Stimulated activated memory B cell treated with anti-CD40 and anti-IgM and Interleukin-4, amounts not matched to agents 10 μg/mL and 1 μg/mL and 100 μg/mL, for 72 hours (primary cell): ENCODE measurements around the gene PBX1.

Experiments
- ATAC-seq: fragments of 150-1000 bp; cut with Tn5 transposase; 2 replicates; pipeline ENCODE4 v1.10.0; 2021
- H3K27ac Mint-ChIP-seq: one replicate; pipeline ENCODE4 v1.8.0; 2022; ENCODE audit warnings: mild to moderate bottlenecking, mixed read lengths
- H3K27me3 Mint-ChIP-seq: one replicate; pipeline ENCODE4 v1.8.0; 2022; ENCODE audit warnings: mixed read lengths
- H3K36me3 Mint-ChIP-seq: one replicate; pipeline ENCODE4 v1.8.0; 2022; ENCODE audit warnings: mixed read lengths
- H3K4me1 Mint-ChIP-seq: one replicate; pipeline ENCODE4 v1.8.0; 2022; ENCODE audit warnings: mixed read lengths
- H3K4me3 Mint-ChIP-seq: one replicate; pipeline ENCODE4 v1.8.0; 2022; ENCODE audit warnings: mild to moderate bottlenecking, moderate library complexity, mixed read lengths
- H3K9me3 Mint-ChIP-seq: one replicate; pipeline ENCODE4 v1.8.0; 2022; ENCODE audit warnings: mixed read lengths

PBX1 gene

DNA sequence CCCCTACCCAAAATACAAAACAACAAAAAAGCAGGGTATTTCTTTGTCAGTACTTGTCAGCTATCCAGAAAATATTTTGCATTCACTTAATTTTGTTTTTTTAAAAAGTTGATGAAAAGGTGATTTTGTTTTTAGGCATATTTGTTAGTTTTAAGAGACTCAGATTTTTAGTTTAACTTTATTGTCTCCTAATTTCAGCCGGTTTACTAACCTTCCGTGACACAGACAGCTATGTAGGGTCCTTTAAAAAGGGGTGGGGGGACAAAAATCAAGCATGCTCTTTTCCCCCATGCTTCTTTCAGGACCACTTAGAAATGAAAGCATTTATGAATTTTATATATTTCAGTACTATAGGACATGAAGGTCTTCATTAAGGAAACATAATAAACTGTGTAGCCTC lies 1.6 kb downstream of the PBX1 start:
- Mint-ChIP-seq H3K27ac (no peak overlapping the region), H3K4me1 (peaks cover 11% of the 10 kb centered on the region), H3K36me3 (no peaks in the 10 kb centered on the region), H3K4me3 (no peak overlapping the region), H3K9me3 (peaks cover 5% of the 10 kb centered on the region), H3K27me3 (peaks cover 34% of the 10 kb centered on the region)
- no peak for ATAC-seq

DNA sequence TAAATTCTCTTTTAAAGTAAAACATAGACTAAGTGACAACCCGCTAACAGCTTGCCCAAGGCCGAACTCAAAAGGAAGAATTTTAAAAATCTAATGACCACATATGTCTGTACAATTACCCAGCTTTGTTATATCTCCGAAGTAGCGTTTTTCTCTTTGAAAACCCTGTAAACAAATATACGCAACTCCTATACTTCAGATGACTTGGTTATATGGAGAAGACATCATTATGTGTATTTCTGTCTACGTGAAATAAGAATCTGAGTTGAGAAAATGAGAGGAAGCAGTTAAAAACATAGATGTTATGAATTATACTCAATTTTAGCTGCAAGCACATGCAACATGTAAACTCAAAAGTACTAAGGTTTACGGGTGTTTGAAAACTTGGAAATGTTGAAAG lies 2.0 kb downstream of the PBX1 start:
- Mint-ChIP-seq H3K36me3 (no peaks in the 10 kb centered on the region), H3K4me3 (no peak overlapping the region), H3K4me1 (peaks cover 11% of the 10 kb centered on the region), H3K27me3 (peaks cover 30% of the 10 kb centered on the region), H3K9me3 (peaks cover 3% of the 10 kb centered on the region), H3K27ac (no peak overlapping the region)
- ATAC-seq: no peak

DNA sequence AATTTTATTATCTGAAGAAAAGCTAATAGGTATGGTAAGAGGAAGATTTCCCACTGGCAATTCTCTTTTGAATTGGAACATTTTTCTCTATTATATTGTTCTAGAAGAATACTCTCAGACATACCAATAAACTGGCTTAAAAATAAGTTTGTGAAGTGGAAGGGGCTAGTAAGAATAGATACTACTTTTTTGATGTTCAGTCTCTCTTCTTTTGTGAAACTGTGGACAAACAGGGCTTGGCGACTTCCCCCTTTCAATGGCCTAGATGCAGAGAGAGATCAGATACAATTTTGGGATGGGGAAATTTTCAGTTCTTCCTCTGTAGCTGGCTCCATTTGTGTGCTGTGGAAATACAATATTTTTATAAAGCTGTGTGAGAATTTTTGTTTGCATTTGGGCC lies 2.5 kb downstream of the PBX1 start:
- no peaks in the 10 kb centered on the region for H3K36me3 Mint-ChIP-seq
- no peak overlapping the region for H3K27ac Mint-ChIP-seq
- peaks cover 26% of the 10 kb centered on the region for H3K27me3 Mint-ChIP-seq
- no peak overlapping the region for H3K4me3 Mint-ChIP-seq
- H3K4me1 Mint-ChIP-seq: peaks cover 11% of the 10 kb centered on the region
- peaks cover 2% of the 10 kb centered on the region for H3K9me3 Mint-ChIP-seq
- ATAC-seq: no peak

DNA sequence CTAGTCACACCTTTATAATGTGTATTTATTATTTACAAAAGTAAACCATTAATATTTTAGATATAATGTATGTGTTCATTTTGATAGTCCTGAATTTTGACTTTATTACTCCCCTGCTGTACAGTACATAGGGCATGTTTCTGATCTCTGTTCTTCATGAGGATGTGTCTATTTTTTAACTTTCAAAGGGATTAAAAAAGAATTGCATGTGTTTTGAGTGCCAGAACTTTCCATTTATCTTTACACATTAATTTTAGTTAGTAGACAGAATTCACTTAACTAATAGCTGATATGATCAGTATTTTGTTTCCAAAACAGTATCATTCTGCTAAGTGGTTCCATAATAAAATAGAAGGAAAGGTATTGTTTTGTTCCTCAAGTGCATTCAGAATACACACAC lies 3.1 kb downstream of the PBX1 start:
- no peak overlapping the region for H3K27ac Mint-ChIP-seq
- H3K9me3 Mint-ChIP-seq: no peaks in the 10 kb centered on the region
- H3K36me3 Mint-ChIP-seq: no peaks in the 10 kb centered on the region
- H3K27me3 Mint-ChIP-seq: peaks cover 24% of the 10 kb centered on the region
- no peak for ATAC-seq
- H3K4me1 Mint-ChIP-seq: peaks cover 11% of the 10 kb centered on the region
- no peak overlapping the region for H3K4me3 Mint-ChIP-seq

DNA sequence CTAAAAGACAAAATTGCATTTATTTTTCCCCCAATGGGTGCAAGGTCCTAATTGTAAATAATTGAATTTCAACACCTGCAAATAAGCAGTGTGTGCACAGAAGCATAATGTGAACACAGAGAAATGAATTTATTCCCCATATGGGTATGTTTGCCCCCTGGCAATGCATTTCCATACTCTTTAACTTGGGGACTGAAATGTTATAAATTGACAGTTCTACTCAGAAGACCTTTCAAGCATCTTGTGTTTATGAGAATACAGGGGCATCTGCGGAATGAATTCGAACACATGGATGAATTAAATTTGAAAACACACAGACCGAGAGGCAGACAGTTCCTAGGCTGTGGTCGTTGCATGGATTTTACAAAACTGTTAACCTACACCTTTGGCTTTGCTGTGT lies 3.5 kb downstream of the PBX1 start:
- Mint-ChIP-seq H3K27ac (no peak overlapping the region), H3K27me3 (peaks cover 24% of the 10 kb centered on the region), H3K4me3 (no peak overlapping the region), H3K9me3 (no peaks in the 10 kb centered on the region), H3K4me1 (peaks cover 11% of the 10 kb centered on the region), H3K36me3 (no peaks in the 10 kb centered on the region)
- no peak for ATAC-seq

DNA sequence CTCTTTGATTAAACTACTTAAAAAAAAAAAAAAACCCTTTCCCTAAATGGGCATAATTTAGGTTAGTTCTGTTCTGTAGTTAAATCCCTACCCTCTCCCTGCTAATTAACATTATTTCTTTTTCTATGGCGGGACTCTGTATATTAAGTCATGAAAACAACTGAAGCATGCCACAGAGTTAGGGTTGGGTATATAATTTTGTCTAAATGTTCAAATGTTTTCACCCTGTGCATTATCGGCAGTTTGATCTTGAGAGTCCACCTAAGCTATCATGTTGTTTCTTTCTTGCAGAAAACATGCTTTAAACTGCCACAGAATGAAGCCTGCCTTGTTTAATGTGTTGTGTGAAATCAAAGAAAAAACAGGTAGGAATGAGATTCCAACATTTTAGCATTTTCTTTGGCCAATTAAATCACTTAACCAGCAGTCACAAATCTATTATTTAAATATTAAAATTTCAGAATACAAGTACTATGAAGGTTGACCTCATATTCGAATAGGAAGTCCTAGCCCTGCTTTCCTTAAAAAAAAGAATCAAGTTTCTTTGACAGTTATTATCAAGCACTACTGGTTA lies 4.0 kb downstream of the PBX1 start:
- H3K9me3 Mint-ChIP-seq: no peaks in the 10 kb centered on the region
- H3K36me3 Mint-ChIP-seq: no peaks in the 10 kb centered on the region
- peaks cover 24% of the 10 kb centered on the region for H3K27me3 Mint-ChIP-seq
- peaks cover 11% of the 10 kb centered on the region for H3K4me1 Mint-ChIP-seq
- no peak overlapping the region for H3K4me3 Mint-ChIP-seq
- H3K27ac Mint-ChIP-seq: no peak overlapping the region
- ATAC-seq: no peak

DNA sequence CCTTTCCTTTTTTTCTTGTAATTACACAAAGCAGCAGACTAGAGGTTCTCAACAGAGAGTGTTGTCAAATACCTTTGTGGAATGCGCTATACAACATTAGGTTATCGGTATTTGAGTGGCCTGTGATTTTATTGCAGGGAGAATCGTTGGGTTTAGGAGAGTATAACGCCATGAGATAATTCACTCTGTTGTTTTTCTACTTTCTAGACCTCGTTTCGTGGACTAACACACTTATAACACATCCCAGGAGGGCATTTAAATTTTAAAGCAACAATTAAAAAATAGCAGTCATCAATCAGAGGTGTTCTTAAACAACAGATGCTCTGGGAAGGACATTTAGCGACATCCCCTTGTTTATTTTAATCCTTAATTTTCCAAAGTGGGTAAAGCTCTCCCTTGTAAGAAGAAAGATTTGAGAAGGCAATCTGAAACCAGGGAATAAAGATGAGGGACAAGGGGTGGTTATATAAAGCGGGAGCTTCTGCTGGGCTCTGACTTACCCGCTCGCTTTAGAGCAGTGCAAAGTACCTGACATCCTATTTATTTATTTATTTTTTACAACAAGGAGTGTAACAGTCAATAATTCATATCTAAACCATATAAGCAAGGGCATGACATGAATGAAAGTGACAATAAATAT lies 4.9 kb downstream of the PBX1 start:
- Mint-ChIP-seq H3K4me1 (peaks cover 6% of the 10 kb centered on the region), H3K4me3 (no peak overlapping the region), H3K36me3 (no peaks in the 10 kb centered on the region), H3K9me3 (no peaks in the 10 kb centered on the region), H3K27me3 (peaks cover 24% of the 10 kb centered on the region), H3K27ac (no peak overlapping the region)
- ATAC-seq: no peak

DNA sequence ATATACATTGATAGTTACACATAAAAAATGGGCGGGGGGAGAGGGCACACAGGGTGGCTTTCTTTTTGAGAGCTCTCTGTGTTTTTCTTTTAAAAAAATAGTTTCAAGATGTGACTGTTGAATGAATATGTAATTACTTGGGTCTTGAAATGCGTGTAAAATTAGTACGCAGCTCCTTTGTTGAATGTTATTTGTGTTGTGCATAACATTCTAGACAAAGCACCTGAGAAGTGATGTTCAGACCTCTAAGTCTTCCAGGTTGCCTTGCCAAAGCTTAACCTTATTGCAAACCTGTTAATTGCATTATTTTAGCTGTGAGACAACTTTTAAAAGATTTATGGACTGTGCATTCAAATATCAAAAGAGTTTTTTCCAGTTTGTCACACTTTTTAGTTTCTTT lies 5.4 kb downstream of the PBX1 start:
- H3K27me3 Mint-ChIP-seq: peaks cover 24% of the 10 kb centered on the region

DNA sequence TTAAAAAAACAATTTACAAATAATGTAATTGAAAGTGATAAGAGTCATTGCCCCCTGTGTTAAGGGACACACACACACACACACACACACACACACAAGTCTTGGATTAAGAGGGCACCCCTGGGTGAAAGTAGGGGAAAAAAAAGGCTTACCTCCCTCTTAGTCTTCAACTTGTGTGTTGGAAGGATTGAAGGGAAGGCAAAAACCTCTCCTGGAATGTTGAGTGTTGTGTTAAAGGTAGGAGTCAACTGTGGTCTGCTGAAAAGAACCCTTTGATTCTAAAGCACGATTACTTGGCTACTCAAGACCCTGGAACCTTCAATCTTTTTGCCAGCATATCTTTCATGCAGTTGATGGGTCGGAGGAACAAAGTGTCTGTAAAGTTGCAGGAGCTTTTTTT lies 6.4 kb downstream of the PBX1 start:
- no peaks in the 10 kb centered on the region for H3K36me3 Mint-ChIP-seq
- H3K9me3 Mint-ChIP-seq: peaks cover 2% of the 10 kb centered on the region
- H3K27me3 Mint-ChIP-seq: peaks cover 15% of the 10 kb centered on the region
- no peaks in the 10 kb centered on the region for H3K4me1 Mint-ChIP-seq
- H3K27ac Mint-ChIP-seq: no peak overlapping the region
- no peak for ATAC-seq
- no peak overlapping the region for H3K4me3 Mint-ChIP-seq

More for the DNA sequence above, 5.4 kb downstream of the PBX1 start:
- no peak for ATAC-seq
- H3K4me1 Mint-ChIP-seq: peaks cover 6% of the 10 kb centered on the region
- no peaks in the 10 kb centered on the region for H3K36me3 Mint-ChIP-seq
- no peak overlapping the region for H3K27ac Mint-ChIP-seq
- no peaks in the 10 kb centered on the region for H3K9me3 Mint-ChIP-seq
- H3K4me3 Mint-ChIP-seq: no peak overlapping the region

DNA sequence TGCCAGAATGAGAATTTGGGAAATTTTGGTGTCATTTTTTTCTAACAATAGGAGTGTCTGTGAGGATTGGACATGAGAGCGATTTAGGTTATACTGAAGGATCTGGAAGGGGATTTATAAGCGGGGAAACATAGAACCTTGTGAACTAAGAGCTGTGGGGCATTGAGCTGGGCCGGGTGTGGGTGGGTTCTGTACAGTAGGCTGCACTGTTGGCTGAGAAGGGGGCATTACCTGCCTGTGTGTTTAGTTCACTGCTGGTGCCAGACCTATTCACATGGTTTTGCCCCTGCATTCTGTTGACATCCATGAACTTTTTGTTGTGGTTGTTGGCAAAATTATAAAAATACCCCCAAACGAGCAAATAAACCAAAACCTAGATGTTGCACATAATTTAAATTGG lies 8.8 kb downstream of the PBX1 start:
- Mint-ChIP-seq H3K9me3 (peaks cover 8% of the 10 kb centered on the region), H3K4me3 (no peak overlapping the region), H3K36me3 (no peaks in the 10 kb centered on the region)

DNA sequence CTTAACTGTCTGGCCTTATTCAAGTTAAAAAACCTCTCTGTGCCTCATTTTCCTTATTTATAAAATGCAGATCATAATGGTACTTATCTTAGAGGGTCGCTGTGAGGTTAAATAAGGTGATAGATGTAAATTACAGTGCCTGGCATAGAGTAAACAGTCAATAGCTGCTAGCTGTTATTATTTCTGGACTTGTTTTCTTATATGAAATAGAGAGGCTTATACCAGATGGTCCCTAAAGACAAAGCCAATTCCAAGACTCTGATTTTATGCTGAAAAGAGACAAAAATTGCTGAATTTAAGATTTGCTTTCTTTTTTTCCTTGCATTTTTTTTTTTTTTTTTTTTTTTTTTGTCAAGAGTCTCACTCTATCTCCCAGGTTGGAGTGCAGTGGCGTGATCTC lies 10.3 kb downstream of the PBX1 start:
- no peak for ATAC-seq
- H3K27ac Mint-ChIP-seq: no peak overlapping the region
- no peaks in the 10 kb centered on the region for H3K4me1 Mint-ChIP-seq
- no peaks in the 10 kb centered on the region for H3K36me3 Mint-ChIP-seq
- peaks cover 8% of the 10 kb centered on the region for H3K9me3 Mint-ChIP-seq
- H3K4me3 Mint-ChIP-seq: no peak overlapping the region
- H3K27me3 Mint-ChIP-seq: no peaks in the 10 kb centered on the region

More for the DNA sequence above, 8.8 kb downstream of the PBX1 start:
- no peak for ATAC-seq
- no peak overlapping the region for H3K27ac Mint-ChIP-seq
- no peaks in the 10 kb centered on the region for H3K27me3 Mint-ChIP-seq
- no peaks in the 10 kb centered on the region for H3K4me1 Mint-ChIP-seq

DNA sequence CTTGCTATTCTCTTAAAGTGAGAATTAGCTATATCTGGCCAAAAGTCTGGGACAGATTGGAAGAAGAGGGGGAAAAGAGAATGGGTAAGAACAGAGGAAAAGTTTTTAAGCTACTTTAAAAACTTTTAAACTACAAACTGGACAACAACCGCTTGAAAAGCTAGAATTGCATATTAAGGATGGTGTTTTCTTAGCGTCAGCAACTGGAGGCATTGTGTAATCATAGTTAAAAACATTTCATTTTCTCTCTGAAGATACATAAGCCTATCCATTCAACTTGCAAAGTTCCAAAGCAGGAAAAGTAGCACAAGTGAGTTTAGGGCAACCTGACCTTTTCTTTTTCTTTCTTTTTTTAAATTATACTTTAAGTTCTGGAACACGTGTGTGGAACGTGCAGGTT lies 10.9 kb downstream of the PBX1 start:
- Mint-ChIP-seq H3K9me3 (peaks cover 11% of the 10 kb centered on the region), H3K4me3 (no peak overlapping the region), H3K4me1 (no peaks in the 10 kb centered on the region), H3K36me3 (no peaks in the 10 kb centered on the region), H3K27me3 (no peaks in the 10 kb centered on the region), H3K27ac (no peak overlapping the region)
- no peak for ATAC-seq

DNA sequence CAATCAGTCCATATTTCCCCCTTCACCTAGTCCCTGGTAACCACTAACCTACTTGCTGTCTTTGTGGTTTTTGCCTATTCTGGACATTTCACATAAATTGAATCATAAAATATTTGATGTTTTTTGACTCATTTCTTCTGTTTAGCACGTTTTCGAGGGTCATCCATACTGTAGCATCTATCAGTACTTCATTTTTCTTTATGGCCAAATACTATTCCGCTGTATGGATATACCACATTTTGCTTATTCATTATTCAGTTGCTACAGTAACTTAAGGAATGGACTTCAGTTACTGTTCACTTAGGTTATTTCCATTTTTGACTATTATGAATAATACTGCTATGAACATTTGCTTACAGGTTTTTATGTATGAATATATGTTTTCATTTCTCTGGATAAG lies 12.3 kb downstream of the PBX1 start:
- no peak for ATAC-seq
- Mint-ChIP-seq H3K4me1 (no peaks in the 10 kb centered on the region), H3K4me3 (no peak overlapping the region), H3K36me3 (no peaks in the 10 kb centered on the region), H3K27ac (no peak overlapping the region), H3K9me3 (peaks cover 11% of the 10 kb centered on the region), H3K27me3 (no peaks in the 10 kb centered on the region)

DNA sequence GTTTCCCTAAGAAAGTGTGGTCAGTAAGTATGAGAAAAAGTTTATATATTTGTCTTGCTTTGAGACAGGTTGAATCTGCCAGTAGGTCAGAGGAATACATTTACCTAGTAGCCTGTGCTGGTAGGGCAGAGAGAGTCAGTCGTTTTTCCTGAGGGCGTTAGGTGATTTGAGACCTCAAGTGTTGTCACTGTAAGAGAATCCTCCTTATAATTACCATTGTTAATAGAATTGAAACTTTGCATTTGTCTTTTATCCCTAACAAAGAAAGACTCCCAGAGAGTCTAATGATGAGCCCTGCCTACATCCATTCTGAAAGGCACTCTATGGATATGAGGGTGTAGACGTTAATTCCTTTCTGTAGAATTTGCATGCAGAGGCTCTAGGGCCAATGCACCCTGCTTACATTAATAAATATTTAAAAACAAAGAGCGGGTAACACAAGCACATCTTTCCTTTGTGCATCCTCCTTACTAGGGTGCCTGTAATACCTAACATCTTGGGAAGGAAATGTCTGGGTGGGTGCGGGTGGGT lies 16.4 kb downstream of the PBX1 start:
- Mint-ChIP-seq H3K4me3 (no peak overlapping the region), H3K27ac (no peak overlapping the region), H3K27me3 (no peaks in the 10 kb centered on the region), H3K4me1 (no peaks in the 10 kb centered on the region), H3K9me3 (peaks cover 9% of the 10 kb centered on the region), H3K36me3 (no peaks in the 10 kb centered on the region)
- ATAC-seq: no peak

DNA sequence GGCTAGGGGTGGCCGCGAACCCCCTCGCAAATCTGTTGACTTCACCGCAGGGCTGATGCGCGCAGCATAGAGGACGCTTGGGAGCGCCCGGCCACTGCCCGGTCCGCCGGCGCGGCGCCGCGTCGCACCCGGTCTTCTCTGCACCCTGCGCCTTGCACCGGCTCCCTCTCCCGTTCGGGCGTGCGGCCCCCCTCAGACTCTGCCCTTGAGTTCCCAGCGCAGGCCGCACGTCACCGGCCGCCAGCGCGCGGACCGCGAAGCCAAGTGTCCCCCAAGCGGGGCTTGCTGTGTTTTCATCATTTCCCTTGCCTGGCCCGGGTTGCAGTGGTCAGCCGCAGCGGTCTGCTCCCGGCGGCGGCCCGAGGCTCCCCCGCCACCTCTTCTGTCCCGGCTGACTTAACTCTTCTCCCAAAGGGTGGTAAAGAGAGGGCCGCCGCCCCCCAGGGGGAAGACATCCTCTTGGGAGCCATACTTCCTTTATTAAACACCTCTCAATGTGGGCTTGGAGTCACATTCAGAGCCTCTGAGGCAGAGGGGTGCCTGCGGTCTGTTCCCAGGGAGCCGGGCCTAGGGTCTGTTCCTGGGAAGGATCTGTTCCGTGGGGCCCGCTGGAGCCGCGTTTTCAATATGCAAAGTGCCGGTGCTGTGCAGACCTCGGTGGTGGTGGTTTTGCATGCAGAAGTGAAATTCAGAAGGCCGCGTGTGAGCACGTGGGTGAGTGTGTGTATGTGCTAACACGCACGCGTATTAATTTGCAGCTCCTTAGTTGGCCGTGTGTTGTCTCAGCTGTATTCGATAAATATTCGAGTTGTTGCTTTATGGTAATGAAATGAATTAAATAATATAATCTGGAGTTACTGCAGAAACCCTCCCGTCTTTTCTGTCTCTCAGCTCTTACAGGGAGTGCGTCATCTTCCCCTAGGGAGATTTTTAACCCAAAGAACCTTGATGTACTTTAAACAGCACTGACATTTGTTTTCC lies 17.6 kb downstream of the PBX1 start:
- no peaks in the 10 kb centered on the region for H3K4me1 Mint-ChIP-seq
- ATAC-seq: peak; percentile 53
- H3K27ac Mint-ChIP-seq: no peak overlapping the region
- H3K36me3 Mint-ChIP-seq: no peaks in the 10 kb centered on the region
- H3K4me3 Mint-ChIP-seq: no peak overlapping the region
- no peaks in the 10 kb centered on the region for H3K27me3 Mint-ChIP-seq
- H3K9me3 Mint-ChIP-seq: peaks cover 9% of the 10 kb centered on the region
